SK-N-SH treated with all-trans-retinoic acid at 6 μM for 48 hours (cell line): ENCODE results near the gene SNCB.

ENCODE experiments used
- ATAC-seq: fragments of 200-7000 bp; cut with Tn5 transposase; 3 replicates; pipeline ENCODE4 v1.9.1; 2020; ENCODE audit warnings: mild to moderate bottlenecking, moderate library complexity
- ARNTL ChIP-seq: fragments of 450-650 bp; formaldehyde crosslinking; IDR thresholded peaks from 2 replicates; pipeline ENCODE4 v1.5.0; 2020; ENCODE audit warnings: low read depth, mild to moderate bottlenecking, moderate library complexity, borderline replicate concordance
- BACH2 ChIP-seq: fragments of 250-450 bp; sonication (Bioruptor Pico); IDR thresholded peaks from 2 replicates; pipeline ENCODE4 v1.9.0; 2021; ENCODE audit warnings: mild to moderate bottlenecking, borderline replicate concordance
- ESRRG ChIP-seq: fragments of 250-450 bp; sonication (Bioruptor Pico); IDR thresholded peaks from 2 replicates; pipeline ENCODE4 v1.6.1; 2021; ENCODE audit warnings: mild to moderate bottlenecking
- GLIS3 ChIP-seq: fragments of 250-450 bp; sonication (Bioruptor Pico); IDR thresholded peaks from 2 replicates; pipeline ENCODE4 v1.5.0; 2020; ENCODE audit warnings: mild to moderate bottlenecking, moderate library complexity
- OSR1 ChIP-seq: fragments of 250-450 bp; sonication (Bioruptor Pico); IDR thresholded peaks from 2 replicates; pipeline ENCODE4 v1.8.0; 2022; ENCODE audit warnings: moderate library complexity, mild to moderate bottlenecking, inconsistent platforms
- PATZ1 ChIP-seq: fragments of 250-450 bp; sonication (Bioruptor Pico); IDR thresholded peaks from 2 replicates; pipeline ENCODE4 v1.8.0; 2020; ENCODE audit warnings: mild to moderate bottlenecking, moderate library complexity, borderline replicate concordance
- PPARA ChIP-seq: fragments of 250-450 bp; sonication (Bioruptor Pico); IDR thresholded peaks from 2 replicates; pipeline ENCODE4 v1.5.0; 2020; ENCODE audit warnings: mild to moderate bottlenecking, borderline replicate concordance
- RARB ChIP-seq: fragments of 250-450 bp; sonication (Bioruptor Pico); IDR thresholded peaks from 2 replicates; pipeline ENCODE4 v1.8.0; 2021; ENCODE audit warnings: mild to moderate bottlenecking, moderate library complexity
- TCF4 ChIP-seq: fragments of 250-450 bp; sonication (Bioruptor Pico); IDR thresholded peaks from 2 replicates; pipeline ENCODE4 v1.8.0; 2021; ENCODE audit warnings: mild to moderate bottlenecking, moderate library complexity, borderline replicate concordance
- TOX ChIP-seq: fragments of 250-450 bp; sonication (Bioruptor Pico); IDR thresholded peaks from 2 replicates; pipeline ENCODE4 v1.8.0; 2021; ENCODE audit warnings: mild to moderate bottlenecking, moderate library complexity, borderline replicate concordance
- ZC3H10 ChIP-seq: fragments of 250-450 bp; sonication (Bioruptor Pico); IDR thresholded peaks from 2 replicates; pipeline ENCODE4 v1.5.1; 2021; ENCODE audit warnings: mild to moderate bottlenecking, moderate library complexity
- ZFP3 ChIP-seq: fragments of 250-450 bp; sonication (Bioruptor Pico); IDR thresholded peaks from 2 replicates; pipeline ENCODE4 v1.5.0; 2020; ENCODE audit warnings: mild to moderate bottlenecking, moderate library complexity
- ZFP30 ChIP-seq: fragments of 450-650 bp; formaldehyde crosslinking; IDR thresholded peaks from 2 replicates; pipeline ENCODE4 v1.5.0; 2022; ENCODE audit warnings: mild to moderate bottlenecking, moderate library complexity
- ZNF565 ChIP-seq: fragments of 450-650 bp; formaldehyde crosslinking; conservative IDR thresholded peaks from 2 replicates; pipeline ENCODE4 v1.5.0; 2020; ENCODE audit warnings: low read depth, mild to moderate bottlenecking, moderate library complexity
- ZNF70 ChIP-seq: fragments of 450-650 bp; formaldehyde crosslinking; IDR thresholded peaks from 2 replicates; pipeline ENCODE4 v1.5.0; 2020; ENCODE audit warnings: mild to moderate bottlenecking, moderate library complexity
- ZNF8 ChIP-seq: fragments of 450-650 bp; formaldehyde crosslinking; IDR thresholded peaks from 2 replicates; pipeline ENCODE4 v1.5.0; 2020; ENCODE audit warnings: mild to moderate bottlenecking, moderate library complexity
- TF ChIP-seq, protein P1 (sequence below): fragments of 250-450 bp; sonication (Bioruptor Pico); IDR thresholded peaks from 2 replicates; pipeline ENCODE4 v1.5.0; 2020; ENCODE audit warnings: mild to moderate bottlenecking, moderate library complexity
- TF ChIP-seq, protein P2 (sequence below): fragments of 250-450 bp; sonication (Bioruptor Pico); IDR thresholded peaks from 2 replicates; pipeline ENCODE4 v1.5.1; 2021; ENCODE audit warnings: mild to moderate bottlenecking, moderate library complexity

SNCB gene

DNA sequence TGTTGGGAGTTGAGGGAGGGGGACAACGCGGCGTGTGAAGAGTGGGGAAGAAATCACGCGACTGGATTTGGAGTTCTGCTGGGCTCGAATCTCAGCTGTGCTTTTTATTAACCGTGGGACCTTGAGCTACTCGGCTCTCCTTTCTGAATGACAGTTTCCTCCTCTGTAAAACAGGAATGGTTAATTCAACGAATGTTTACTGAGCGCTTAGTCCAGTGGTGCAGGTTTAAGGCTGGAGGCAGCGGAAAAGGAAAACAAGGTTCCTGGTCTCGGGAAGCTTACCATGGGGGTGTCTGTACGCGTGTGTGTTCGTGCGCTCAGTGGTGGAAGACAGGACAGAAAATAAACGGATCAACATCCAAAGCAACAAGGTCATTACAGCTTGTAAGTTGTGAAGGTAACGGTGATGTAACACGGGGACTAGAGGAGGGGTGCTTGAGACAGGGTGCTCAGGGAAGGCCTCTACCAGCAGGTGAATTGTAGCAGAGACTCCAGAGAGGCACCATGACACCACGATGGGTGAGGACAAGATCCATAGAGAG is 418 bp upstream of the SNCB start:
- TF ChIP-seq ZFP3 (CRISPR knock-in tag): no peak
- TF ChIP-seq ZFP30 (CRISPR knock-in tag): no peak
- no peak for TF ChIP-seq PPARA (CRISPR knock-in tag)
- ATAC-seq: no peak

DNA sequence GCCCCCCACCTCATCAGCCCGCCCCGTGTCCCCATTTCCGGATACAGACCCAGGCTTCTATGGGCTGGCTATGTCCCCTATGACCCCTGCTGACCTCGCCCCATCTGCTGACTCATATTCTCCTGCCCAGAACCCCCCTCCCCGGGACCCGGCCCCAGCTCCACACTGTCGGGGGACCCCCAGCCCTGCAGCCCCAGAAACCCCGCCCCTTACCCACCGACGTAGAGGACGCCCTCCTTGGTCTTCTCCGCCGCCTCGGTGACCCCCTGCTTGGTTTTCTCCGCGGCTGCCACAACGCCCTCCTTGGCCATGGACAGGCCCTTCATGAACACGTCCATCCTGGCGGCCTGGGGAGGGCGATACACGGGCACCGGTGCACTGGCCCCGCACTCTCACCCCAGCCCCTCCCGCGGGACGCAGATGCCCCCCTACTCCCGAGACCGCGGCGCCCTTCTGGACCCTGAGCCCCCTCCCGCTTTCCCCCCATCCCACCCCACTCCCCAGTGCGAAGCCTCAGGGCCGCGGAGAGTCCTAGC is 949 bp downstream of the SNCB start:
- ATAC-seq: no peak

DNA sequence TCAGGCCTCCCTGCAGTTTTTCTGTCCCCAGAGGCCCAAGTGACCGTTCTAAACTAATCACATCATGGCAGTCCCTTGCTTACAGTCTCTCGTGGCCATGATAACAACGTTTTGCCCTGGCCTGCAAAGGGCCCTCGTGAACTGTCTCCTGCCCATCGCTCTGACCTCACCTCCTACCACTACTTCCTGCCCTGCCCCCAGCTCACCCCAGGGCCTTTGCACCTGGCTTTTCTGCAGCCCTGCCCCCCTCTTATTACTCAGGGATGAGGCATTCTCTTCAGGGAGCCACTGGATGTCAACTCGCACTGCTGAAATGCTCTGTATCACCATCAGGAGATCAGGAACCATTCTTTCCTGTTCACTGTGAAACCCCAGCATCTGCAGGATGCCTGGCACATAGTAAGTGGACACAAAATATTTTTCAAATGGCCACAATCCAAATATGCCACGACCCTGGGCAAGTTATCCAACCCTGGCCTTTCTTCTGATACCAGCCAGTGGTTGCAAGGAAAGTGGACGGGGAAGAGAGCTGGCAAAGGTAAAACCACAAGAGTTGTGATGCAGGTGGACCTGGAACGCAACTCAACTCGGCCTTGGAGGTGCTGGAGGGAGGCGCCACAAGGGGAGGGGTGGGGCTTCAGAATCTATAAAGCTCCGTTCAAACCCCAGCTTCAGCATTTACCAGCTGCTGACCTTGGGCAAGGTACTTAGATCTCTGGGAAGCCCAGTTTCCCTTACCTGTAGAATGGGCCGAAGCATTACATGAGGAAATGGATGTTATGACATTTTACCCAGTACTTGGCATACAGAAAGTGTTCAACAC is 1.7 kb downstream of the SNCB start:
- TF ChIP-seq BACH2 (CRISPR knock-in tag): no peak
- no peak for TF ChIP-seq OSR1 (CRISPR knock-in tag)
- TF ChIP-seq ZNF8 (CRISPR knock-in tag): no peak
- TF ChIP-seq ARNTL (CRISPR knock-in tag): no peak
- TF ChIP-seq PPARA (CRISPR knock-in tag): no peak
- no peak for TF ChIP-seq ZNF565 (CRISPR knock-in tag)
- TF ChIP-seq ZFP3 (CRISPR knock-in tag): no peak
- no peak for TF ChIP-seq PATZ1 (CRISPR knock-in tag)
- TF ChIP-seq RARB (CRISPR knock-in tag): no peak
- no peak for TF ChIP-seq ESRRG (CRISPR knock-in tag)
- TF ChIP-seq, protein P1, sequence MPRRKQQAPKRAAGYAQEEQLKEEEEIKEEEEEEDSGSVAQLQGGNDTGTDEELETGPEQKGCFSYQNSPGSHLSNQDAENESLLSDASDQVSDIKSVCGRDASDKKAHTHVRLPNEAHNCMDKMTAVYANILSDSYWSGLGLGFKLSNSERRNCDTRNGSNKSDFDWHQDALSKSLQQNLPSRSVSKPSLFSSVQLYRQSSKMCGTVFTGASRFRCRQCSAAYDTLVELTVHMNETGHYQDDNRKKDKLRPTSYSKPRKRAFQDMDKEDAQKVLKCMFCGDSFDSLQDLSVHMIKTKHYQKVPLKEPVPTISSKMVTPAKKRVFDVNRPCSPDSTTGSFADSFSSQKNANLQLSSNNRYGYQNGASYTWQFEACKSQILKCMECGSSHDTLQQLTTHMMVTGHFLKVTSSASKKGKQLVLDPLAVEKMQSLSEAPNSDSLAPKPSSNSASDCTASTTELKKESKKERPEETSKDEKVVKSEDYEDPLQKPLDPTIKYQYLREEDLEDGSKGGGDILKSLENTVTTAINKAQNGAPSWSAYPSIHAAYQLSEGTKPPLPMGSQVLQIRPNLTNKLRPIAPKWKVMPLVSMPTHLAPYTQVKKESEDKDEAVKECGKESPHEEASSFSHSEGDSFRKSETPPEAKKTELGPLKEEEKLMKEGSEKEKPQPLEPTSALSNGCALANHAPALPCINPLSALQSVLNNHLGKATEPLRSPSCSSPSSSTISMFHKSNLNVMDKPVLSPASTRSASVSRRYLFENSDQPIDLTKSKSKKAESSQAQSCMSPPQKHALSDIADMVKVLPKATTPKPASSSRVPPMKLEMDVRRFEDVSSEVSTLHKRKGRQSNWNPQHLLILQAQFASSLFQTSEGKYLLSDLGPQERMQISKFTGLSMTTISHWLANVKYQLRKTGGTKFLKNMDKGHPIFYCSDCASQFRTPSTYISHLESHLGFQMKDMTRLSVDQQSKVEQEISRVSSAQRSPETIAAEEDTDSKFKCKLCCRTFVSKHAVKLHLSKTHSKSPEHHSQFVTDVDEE (CRISPR knock-in tag): no peak
- TF ChIP-seq ZFP30 (CRISPR knock-in tag): no peak
- no peak for ATAC-seq

More for the DNA sequence above, 949 bp downstream of the SNCB start:
- TF ChIP-seq GLIS3 (CRISPR knock-in tag) (no peak), ZNF70 (CRISPR knock-in tag) (peak; percentile 63; the same call in 1 of the 2 replicates)
- TF ChIP-seq, all 23 proteins: peak for 1

- ATAC-seq: no peak
- TF ChIP-seq ZNF565 (CRISPR knock-in tag): no peak
- TF ChIP-seq, protein P1 (CRISPR knock-in tag): no peak
- TF ChIP-seq OSR1 (CRISPR knock-in tag): no peak
- TF ChIP-seq ZC3H10 (CRISPR knock-in tag): no peak
- TF ChIP-seq TOX (CRISPR knock-in tag): no peak
- no peak for TF ChIP-seq ZNF8 (CRISPR knock-in tag)
- TF ChIP-seq ZFP30 (CRISPR knock-in tag): no peak
- TF ChIP-seq TCF4: no peak
- TF ChIP-seq, protein P2, sequence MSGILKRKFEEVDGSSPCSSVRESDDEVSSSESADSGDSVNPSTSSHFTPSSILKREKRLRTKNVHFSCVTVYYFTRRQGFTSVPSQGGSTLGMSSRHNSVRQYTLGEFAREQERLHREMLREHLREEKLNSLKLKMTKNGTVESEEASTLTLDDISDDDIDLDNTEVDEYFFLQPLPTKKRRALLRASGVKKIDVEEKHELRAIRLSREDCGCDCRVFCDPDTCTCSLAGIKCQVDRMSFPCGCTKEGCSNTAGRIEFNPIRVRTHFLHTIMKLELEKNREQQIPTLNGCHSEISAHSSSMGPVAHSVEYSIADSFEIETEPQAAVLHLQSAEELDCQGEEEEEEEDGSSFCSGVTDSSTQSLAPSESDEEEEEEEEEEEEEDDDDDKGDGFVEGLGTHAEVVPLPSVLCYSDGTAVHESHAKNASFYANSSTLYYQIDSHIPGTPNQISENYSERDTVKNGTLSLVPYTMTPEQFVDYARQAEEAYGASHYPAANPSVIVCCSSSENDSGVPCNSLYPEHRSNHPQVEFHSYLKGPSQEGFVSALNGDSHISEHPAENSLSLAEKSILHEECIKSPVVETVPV (CRISPR knock-in tag): no peak
- TF ChIP-seq BACH2 (CRISPR knock-in tag): no peak
- no peak for TF ChIP-seq PATZ1 (CRISPR knock-in tag)
Measured at GRCh38 chr5:176627582-176627981, 2.8 kb downstream of the SNCB start.
